GM12874 (cell line): Measurements from ENCODE around the gene CHPF.

Experiments
- CTCF ChIP-seq: IDR thresholded peaks from 2 replicates; pipeline ENCODE4 v1.5.1; 2011; ENCODE audit warnings: low read depth, mild to moderate bottlenecking, control low read depth, low read length, moderate library complexity; ENCODE audit not compliant: insufficient read depth

CHPF gene

GRCh38 chr2:219498280-219499057 lies 45.1 kb downstream of the CHPF start, which contains the start of gene GMPPA:
GMPPA (plus strand) TSS chr2:219498891; CDS start chr2:219499976, 1,085 bp downstream.
- TF ChIP-seq CTCF = no peak

GRCh38 chr2:219497495-219498279 lies 45.9 kb downstream of the CHPF start:
- no peak for TF ChIP-seq CTCF

GRCh38 chr2:219496825-219497494 lies 46.6 kb downstream of the CHPF start:
- no peak for TF ChIP-seq CTCF

GRCh38 chr2:219496247-219496824 lies 47.3 kb downstream of the CHPF start:
- no peak for TF ChIP-seq CTCF

GRCh38 chr2:219495531-219496122 lies 48.0 kb downstream of the CHPF start:
- TF ChIP-seq CTCF = peak; percentile 46; the same call in 1 of the 2 replicates

GRCh38 chr2:219494952-219495530 lies 48.6 kb downstream of the CHPF start:
- TF ChIP-seq CTCF = no peak
